AG09319 (cell line): Measurements from ENCODE around the gene FAM200C.

Experiments
- DNase-seq: peaks from one replicate; pipeline ENCODE4 v3.0.0-alpha.2; 2010; ENCODE audit warnings: low read depth; ENCODE audit errors: extremely low read depth
- CTCF ChIP-seq: IDR thresholded peaks from 2 replicates; pipeline ENCODE4 v1.5.1; 2011; ENCODE audit warnings: low read depth, mild to moderate bottlenecking, inconsistent platforms, low read length, moderate library complexity

Gene FAM200C

GRCh38 chr5:160376416-160376815 lies 23.4 kb downstream of the FAM200C start:
- TF ChIP-seq CTCF, result no peak
- DNase-seq, result no peak

- TF ChIP-seq CTCF, result no peak
- DNase-seq, result no peak
Observed at GRCh38 chr5:160375701-160376100, 24.2 kb downstream of the FAM200C start.

GRCh38 chr5:160375166-160375565 lies 24.7 kb downstream of the FAM200C start:
- no peak for TF ChIP-seq CTCF
- no peak for DNase-seq

- TF ChIP-seq CTCF, result no peak
- no peak for DNase-seq
Observed at GRCh38 chr5:160371294-160371693, 28.6 kb downstream of the FAM200C start.

- no peak for TF ChIP-seq CTCF
Observed at GRCh38 chr5:160370713-160371034, 29.2 kb downstream of the FAM200C start.

GRCh38 chr5:160369990-160370712 lies 29.7 kb downstream of the FAM200C start, which contains the start of gene C1QTNF2:
C1QTNF2 (minus strand) TSS chr5:160370626; CDS start chr5:160355011, 15,615 bp downstream.
- DNase-seq, result no peak
- TF ChIP-seq CTCF, result no peak

More at GRCh38 chr5:160370713-160371034, 29.2 kb downstream of the FAM200C start:
- DNase-seq, result no peak

GRCh38 chr5:160367885-160368284 lies 32.0 kb downstream of the FAM200C start:
- DNase-seq, result no peak
- TF ChIP-seq CTCF, result no peak
